Mesenteric fat pad (tissue), 1 donor: ENCODE measurements around the gene SRL. TPM values are rescaled to one million over a fixed set of nuclear protein-coding genes. Genes with fewer than 3 reads are reported as not detected.
"Not testable (repeated sequence)": the region's sequence is repeated elsewhere in the genome, so short reads cannot be mapped to it uniquely, and the experiment has no call there.

Source experiments
- DNase-seq: peaks from one replicate; pipeline ENCODE4 v3.0.0-alpha.2; 2020; ENCODE audit warnings: low spot score
- total RNA-seq: library from RNA; stranded (reverse); fragmentation: NEBNext Ultra II Directional; extraction: Animal tissue kit (Norgen Biotek cat#: 25700); gene quantifications from one replicate; pipeline ENCODE4 v1.2.1, GENCODE V29; 2021
- donor health status: DM: yes; HTN: yes; CAD: no.

The SRL gene
- total RNA-seq, 1 donor from 2014 or later, result 0.45 TPM

- no peak for DNase-seq
Observed at GRCh38 chr16:4261557-4262172, 19.8 kb upstream of the SRL start.

- DNase-seq, result no peak
Observed at GRCh38 chr16:4260360-4260759, 18.5 kb upstream of the SRL start.

- DNase-seq, result no peak
Observed at GRCh38 chr16:4257646-4258556, 16.0 kb upstream of the SRL start.

- peak; percentile 99 for DNase-seq
Observed at GRCh38 chr16:4253394-4254150, 11.7 kb upstream of the SRL start.

GRCh38 chr16:4253012-4253393, 11.1 kb upstream of the SRL start:
- not testable (repeated sequence) for DNase-seq

GRCh38 chr16:4249530-4250308, 7.8 kb upstream of the SRL start:
- DNase-seq, result no peak

GRCh38 chr16:4247460-4247784, 5.5 kb upstream of the SRL start:
- DNase-seq, result no peak

- no peak for DNase-seq
Observed at GRCh38 chr16:4246777-4247459, 5.0 kb upstream of the SRL start.

- no peak for DNase-seq
Observed at GRCh38 chr16:4245077-4245791, 3.4 kb upstream of the SRL start.

GRCh38 chr16:4244254-4245076, 2.6 kb upstream of the SRL start:
- no peak for DNase-seq

- no peak for DNase-seq
Observed at GRCh38 chr16:4241258-4241927, 487 bp downstream of the SRL start.

GRCh38 chr16:4240624-4241023, 1.3 kb downstream of the SRL start:
- DNase-seq, result no peak

GRCh38 chr16:4239682-4240175, 2.2 kb downstream of the SRL start:
- DNase-seq, result no peak

- no peak for DNase-seq
Observed at GRCh38 chr16:4239020-4239419, 2.9 kb downstream of the SRL start.

- DNase-seq, result no peak
Observed at GRCh38 chr16:4233431-4233830, 8.4 kb downstream of the SRL start.

- DNase-seq, result no peak
Observed at GRCh38 chr16:4232541-4233386, 9.1 kb downstream of the SRL start.

GRCh38 chr16:4231886-4232285, 10.0 kb downstream of the SRL start:
- DNase-seq, result no peak

- no peak for DNase-seq
Observed at GRCh38 chr16:4231367-4231766, 10.5 kb downstream of the SRL start.
